Measurements from ENCODE around the gene APLP2.

APLP2 gene

GRCh38 chr11:130144141-130144540 lies 74.4 kb downstream of the APLP2 start:
- no peak overlapping the region for H3K4me3 ChIP-seq (ENCODE audit: low read depth, low read length)

- H3K4me3 ChIP-seq (ENCODE audit: low read depth, low read length): no peak overlapping the region
Observed at GRCh38 chr11:130144861-130145281, 75.2 kb downstream of the APLP2 start.

DNA sequence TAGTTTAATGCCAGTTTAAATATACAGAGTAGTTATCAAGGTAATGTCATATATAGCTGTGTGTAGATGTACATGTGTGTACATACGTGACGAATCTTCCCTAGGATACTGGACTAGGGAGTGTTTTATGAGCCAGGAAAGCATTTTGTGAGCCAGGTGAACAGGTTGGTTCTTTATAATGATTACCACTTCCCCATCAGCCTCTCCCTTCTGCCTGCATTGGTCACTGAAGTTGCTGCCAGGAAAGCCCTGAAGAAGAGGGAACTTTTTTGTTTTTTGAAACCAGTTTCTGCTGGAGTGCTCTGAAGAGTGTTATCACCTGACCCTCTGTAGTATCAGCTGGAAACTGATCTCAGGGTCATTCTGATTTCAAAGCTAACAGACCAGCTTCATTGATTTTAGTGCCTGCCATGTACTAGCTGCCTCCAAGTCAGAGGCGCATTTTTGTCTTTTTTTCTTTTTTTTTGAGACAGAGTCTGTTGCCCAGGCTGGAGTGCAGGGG lies 75.7 kb downstream of the APLP2 start:
- H3K4me3 ChIP-seq (ENCODE audit: low read depth, low read length): no peak overlapping the region

DNA sequence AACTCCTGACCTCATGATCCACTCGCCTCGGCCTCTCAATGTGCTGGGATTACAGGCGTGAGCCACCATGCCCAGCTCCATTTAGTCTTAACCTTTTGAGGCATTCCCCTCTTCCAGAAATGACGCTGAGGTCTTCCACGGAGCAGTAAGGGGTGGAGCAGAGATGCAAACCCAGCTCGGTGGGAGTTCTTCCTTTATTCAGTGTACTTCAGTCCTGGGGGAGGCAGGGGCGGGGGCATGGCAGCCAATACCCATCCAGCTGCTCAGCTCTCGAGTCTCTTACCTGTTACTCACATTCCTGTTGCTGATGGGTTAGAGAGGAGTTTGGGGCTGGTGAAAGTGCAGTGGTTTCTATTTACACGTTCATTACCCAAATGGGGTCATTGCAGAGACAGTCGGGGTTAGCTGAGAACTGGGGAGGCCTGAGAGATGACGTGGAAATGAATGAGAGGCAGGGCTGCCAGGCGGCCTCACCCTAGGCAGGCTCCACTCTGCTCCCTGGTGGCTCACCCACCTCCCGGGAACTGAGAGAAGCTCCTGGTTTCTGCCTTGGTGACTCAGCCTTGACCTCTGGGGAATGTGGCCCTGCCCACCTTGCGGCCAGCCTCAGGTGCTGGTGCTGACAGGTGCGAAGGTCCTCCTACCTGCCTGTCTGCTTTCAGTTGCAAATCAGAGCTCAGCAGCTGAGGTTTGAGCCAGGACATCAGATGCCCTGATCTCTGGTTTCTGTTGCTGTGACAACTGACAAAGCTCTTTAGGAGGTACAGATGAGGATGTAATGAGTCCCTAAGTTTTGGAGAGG lies 76.5 kb downstream of the APLP2 start:
- H3K4me3 ChIP-seq (ENCODE audit: low read depth, low read length): no peak overlapping the region

GRCh38 chr11:130146796-130147195 lies 77.1 kb downstream of the APLP2 start:
- H3K4me3 ChIP-seq (ENCODE audit: low read depth, low read length): no peak overlapping the region

GRCh38 chr11:130148796-130149326 lies 79.2 kb downstream of the APLP2 start:
- H3K4me3 ChIP-seq (ENCODE audit: low read depth, low read length): no peak overlapping the region

DNA sequence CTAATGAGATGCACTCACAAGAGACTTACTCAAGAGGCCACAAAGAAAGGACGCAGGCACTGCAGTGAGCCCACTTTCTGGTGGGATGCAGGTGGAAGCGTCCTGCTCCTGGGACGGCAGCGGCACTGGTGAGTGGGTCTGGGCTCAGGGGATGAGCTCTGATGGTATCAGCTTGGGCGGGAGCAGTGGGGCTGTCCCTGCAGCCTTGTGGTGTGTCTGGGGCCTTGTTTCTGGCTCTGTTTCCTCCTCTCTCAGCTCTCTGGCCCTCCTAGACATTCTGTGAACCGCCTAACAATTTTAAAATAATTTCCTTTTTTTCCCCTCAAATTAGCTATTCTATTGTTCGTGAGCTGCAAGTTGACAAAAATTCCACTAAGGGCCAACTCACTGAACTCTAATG lies 81.1 kb downstream of the APLP2 start:
- H3K4me3 ChIP-seq (ENCODE audit: low read depth, low read length): no peak overlapping the region

DNA sequence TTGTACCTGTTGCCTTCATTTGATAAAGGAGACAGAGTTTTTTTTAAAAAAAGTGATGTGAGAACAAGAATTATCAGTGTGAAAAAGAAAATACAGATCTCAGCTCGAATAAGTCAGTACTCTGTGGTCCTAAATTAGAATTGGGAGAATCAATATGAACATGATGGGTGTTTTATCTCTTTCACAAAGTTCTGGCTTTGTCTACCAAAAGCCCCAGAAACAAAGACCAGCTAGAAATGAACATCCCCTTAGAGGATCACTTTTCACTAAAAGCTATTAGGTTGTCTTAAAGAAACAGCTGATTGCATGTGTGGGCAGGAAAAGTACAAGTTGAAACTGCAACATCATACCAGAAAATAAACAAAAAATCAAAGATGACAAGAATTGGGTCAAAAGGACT lies 81.5 kb downstream of the APLP2 start:
- H3K4me3 ChIP-seq (ENCODE audit: low read depth, low read length): no peak overlapping the region

DNA sequence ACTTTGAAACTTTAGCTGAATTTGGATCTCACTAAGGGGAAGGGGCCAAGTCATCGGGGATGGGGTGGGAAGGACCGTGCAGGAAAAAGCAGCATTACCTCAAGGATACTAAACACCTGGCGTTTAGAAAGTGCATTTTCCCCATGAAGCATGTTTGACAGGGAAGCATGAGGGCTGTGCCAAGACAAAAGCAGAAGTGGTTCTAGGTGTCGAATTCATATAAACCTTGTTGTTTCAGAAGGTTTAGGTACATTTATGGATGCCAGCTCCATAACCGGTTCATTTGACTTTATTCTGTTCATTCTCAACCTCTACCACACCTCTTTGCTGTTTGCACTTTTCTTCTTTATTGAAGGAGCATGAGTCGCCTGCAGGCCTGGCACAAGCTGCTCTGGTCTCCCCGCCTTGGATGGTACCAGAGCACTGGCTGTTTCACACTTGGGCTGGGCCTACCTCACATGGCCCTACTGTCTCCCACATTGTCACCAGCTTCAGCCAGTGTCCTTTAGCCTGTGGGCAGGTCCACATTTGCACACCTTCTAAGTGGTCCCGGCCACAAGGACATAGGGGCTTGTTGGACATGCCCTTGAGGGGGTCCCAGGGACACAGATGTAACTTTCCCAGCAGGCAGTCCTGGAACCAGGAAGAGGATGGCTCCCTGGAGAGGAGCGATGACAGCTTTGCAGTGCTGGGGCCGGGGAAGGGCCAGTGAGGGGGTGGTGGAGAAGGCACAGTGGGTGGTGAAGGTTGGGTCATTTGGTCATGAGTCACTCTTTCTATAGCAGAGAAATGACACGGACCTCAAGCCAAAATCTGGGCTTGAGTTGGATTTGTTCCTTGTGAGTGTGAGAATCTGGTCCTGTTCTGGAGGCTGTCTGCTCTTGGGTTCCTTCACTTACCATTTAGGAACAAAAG lies 86.7 kb downstream of the APLP2 start:
- no peak overlapping the region for H3K4me3 ChIP-seq (ENCODE audit: low read depth, low read length)

GRCh38 chr11:130157101-130157500 lies 87.4 kb downstream of the APLP2 start:
- H3K4me3 ChIP-seq (ENCODE audit: low read depth, low read length): no peak overlapping the region

- no peak overlapping the region for H3K4me3 ChIP-seq (ENCODE audit: low read depth, low read length)
Observed at GRCh38 chr11:130157840-130158239, 88.1 kb downstream of the APLP2 start.

GRCh38 chr11:130159139-130159538 lies 89.4 kb downstream of the APLP2 start:
- H3K4me3 ChIP-seq (ENCODE audit: low read depth, low read length): no peak overlapping the region

GRCh38 chr11:130159657-130160497 lies 90.2 kb downstream of the APLP2 start, which contains the start of gene ST14:
Gene ST14, plus strand, starts transcription at chr11:130159782. Its CDS starts 198 bp downstream, at chr11:130159980.
- peak within 1 kb of the TSS; percentile 9 for H3K4me3 ChIP-seq (ENCODE audit: low read depth, low read length)

DNA sequence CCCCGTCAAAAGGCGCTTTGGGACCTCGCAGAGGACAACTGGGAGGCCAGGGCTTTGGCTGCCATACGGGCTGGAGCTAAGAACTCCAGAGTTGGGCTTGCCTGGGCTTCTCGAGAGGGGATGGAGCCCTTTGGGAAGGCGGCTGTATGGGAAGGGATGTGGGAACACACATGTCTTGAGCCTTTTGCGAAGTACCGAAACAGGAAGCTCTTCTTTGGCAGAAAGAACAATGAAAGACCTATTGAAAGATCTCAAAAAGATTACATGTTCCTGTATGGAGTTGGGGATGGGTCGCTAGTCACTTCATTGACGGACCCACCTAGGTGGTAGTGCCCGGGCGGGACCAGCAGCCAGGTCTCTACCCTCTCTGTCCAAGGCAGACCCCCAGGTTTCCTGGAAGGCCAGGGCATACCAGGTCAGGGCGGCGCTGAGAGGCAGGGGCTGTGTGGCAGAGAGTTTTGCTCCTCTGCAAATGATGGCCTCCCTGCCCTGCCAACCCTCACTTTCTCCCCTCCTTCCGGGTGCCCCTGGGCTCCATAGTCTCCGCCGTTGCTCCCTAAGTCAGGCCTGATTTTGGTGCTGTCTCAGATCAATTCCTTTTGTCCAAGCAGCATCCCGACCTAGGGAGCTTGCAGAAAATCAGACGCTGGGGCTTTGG lies 90.9 kb downstream of the APLP2 start:
- H3K4me3 ChIP-seq (ENCODE audit: low read depth, low read length): peak overlapping the region; percentile 9

DNA sequence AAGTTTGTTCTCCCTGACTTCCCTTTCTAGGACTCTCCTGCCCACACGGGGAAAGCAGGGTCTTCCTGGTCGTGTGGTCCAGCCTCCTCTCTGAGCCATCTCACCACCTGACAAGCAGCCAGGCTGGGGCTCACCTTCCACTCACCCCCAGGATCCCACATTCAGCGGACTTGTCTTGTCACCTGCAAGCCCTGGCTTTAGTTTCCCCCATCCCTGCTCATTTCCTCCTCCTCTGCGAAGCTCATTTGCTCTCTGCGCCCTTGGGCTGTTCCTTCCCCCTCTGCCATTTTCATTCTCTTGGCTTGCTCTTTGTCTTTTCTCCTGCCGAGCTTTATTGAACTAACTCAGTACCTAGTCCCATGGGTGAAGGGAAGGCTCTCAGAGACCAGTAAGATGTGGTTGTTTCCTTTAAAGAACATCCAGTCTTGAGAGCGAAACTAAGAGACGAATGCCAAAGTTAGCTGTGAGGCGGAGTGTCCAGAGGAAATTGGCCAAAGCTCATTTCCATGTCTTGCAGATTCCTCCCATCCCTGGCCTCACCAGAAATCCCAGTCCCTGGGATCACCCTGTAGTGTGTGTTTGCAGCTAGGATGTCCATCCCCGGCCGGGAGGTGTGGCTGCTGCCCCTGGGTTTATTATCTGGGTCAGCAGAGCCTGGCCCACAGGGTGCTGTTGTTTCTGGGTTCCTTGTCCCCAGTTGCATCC lies 91.9 kb downstream of the APLP2 start:
- H3K4me3 ChIP-seq (ENCODE audit: low read depth, low read length): no peak overlapping the region

GRCh38 chr11:130162733-130163132 lies 93.0 kb downstream of the APLP2 start:
- H3K4me3 ChIP-seq (ENCODE audit: low read depth, low read length): no peak overlapping the region

DNA sequence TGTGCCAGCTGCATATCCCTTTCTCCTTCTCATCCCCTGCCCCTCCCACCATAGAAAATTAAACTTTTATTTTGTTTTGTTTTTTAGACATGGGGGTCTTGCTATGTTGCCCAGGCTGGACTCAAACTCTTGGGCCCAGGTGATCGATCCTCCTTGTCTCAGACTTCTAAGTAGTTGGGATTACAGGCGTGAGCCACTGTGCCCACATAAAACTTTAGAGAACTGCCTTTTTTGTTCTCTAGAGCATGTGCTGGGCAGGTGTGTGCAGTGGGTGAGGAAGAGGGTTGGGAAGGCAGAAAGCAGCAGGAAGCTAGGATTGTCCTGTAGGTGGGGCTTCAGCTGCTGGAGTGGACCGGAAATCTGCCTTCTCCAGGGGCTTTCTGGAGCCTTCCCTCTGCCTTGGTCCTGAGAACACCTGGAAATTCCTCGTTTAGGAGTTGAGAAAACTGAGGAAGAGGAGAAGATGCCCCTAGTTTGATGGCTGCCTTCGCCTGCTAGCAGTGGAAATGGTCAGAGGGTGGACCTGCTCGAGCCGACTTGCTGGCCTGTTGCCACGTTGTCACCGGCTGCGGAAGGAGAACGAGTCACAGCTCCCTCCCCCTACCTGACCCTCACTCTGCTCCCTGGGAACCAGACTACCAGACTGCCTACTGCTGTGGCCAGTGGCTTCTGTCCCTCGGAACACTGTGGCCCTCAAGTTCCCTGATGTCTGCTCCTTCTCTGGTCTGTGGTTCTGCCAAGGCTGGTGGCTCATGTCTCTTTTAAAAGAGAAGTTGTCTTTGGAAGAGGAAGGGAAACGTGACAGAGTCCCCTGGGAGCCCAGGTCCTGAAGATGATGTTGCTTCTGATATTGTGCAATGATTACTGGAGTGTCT lies 93.9 kb downstream of the APLP2 start:
- H3K4me3 ChIP-seq (ENCODE audit: low read depth, low read length): no peak overlapping the region

GRCh38 chr11:130164221-130164570 lies 94.5 kb downstream of the APLP2 start:
- no peak overlapping the region for H3K4me3 ChIP-seq (ENCODE audit: low read depth, low read length)
